Muscle of back (tissue), 11 donors: Measurements from ENCODE around the gene CYTH4. TPM values are rescaled to one million over a fixed set of nuclear protein-coding genes. Genes with fewer than 3 reads are reported as not detected.
A peak's percentile ranks its signal among the peaks of the same experiment; 100 is the strongest.

Experiments
- DNase-seq, 3 donors: peaks; one replicate each; pipeline versions ENCODE4 v3.0.0 to v3.0.0-alpha.2; 2013
- polyA plus RNA-seq, 10 donors: library from polyadenylated mRNA; unstranded; fragments of 120-200 nt; gene quantifications; one replicate each; pipeline ENCODE4 v1.2.1, GENCODE V29; 2013; ENCODE audit not compliant: insufficient read length in 10 of 10

CYTH4 gene
- polyA plus RNA-seq, 10 donors, result 3.6 to 8.4 (median 6.1) TPM

DNA sequence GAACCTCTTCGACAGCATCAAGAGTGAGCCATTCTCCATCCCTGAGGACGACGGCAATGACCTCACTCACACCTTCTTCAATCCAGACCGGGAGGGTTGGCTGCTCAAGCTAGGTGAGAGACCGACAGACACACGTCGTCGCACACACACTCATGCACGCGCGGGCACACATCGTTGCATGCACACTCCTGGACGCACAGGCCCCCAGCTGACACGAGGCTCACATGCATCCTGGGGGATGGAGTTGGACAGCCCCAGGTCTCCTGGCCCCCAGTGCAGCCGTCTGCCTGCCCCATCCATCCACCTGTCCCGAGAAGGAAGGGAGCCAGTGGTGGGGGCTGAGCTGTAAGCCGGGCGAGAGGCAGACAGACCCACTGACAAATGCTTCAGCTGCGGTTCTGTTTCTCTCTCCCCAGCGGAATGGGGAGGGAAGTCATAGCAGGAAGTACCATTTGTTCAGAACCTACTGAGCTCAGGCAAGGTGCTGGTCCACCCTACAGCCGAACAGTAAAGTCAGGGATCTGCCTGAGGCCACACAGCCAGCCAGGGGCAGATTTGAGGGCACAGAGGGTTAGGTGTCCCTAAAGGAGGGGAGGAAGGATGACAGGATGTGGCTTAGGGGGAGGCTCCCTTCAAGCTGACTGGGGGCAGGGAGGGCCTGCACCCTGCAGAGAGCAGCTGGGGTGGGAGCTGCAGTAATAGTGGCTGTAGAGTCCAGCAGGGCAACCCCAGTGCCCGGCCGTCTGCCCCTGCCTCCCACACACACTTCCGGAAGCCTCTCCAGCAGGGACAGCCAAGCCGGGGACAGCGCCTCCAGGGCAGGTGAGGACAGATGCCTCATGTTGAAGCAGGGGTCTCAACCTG, 27.1 kb downstream of the CYTH4 start:
- DNase-seq, result no peak

DNA sequence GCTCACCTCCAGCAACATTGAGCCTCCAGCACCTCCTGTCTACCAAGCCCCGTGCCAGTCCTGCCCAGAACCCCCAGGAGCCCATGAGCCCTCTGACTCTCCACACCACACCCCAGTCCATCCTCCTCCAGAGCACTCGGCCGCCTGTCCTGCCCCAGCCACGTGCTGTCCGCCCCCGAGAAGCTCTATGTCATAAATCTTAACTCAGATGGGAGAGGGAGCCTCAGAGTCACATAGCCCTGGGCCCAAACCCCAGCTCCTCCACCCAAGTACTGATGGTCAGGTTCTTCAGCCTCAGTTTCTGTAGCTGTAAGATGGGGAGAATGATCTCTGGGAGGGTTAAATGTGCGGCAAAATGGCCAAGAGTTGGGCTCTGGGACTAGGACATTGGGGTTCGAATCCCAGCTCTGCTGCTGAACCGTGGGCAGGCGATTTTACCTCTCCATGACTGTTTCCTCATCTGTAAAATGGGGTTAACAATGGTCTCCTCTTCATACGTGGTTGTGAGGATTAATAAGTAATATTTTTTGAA, 27.8 kb downstream of the CYTH4 start:
- DNase-seq, result no peak

DNA sequence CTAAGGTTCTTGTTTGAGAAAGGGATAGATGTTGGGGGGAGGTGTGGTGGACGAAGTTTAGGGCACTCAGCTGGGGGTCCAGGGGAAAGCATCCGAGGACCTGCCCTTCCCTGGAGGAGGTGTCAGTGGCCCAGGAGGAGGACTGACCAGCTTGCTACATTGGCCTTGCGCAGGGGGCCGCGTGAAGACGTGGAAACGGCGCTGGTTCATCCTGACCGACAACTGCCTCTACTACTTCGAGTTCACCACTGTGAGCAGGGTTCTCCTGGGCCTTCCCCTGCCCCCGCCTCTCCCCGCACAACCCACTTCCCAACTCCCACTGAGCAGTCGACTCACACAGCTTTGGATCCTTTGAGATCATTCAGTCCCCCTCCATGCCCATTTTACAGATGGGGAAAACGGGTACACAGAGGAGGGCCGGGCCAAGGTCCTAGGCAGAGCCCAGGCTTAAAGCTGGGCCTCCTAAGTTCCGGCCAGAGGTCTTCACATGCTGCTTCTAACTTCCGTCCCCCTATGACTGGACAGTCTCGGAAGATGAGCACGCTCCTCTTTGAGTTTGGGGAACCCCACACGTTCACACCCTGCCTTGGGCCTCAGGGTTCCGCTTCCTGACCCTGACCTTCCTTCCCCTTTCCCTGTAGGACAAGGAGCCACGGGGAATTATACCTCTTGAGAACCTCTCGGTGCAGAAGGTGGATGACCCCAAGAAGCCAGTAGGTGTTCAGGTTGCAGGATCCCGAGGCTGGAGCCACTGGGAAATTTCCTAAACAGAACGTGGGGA, 28.7 kb downstream of the CYTH4 start:
- no peak for DNase-seq

DNA sequence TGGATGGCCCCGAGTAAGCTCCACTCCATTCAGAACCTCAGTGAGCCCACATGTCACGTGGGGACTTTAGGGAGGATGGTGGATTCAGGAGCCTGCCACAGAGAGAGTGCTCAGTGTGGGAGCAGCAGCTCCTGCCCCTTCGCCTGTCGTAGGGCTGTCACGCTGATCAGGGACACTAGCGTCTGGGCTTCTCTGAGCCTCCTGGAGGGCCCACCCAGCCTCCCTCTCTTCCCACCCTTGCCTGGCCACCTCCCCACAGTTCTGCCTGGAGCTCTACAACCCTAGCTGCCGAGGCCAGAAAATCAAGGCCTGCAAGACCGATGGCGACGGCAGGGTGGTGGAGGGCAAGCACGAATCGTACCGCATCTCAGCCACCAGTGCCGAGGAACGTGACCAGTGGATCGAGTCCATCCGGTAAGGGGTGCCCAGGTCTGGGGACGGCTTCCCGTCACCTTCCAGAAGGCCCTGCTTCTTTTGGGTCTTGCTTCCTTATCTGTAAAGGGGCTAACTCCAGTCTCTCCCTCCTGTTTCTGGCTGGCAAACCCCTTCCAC, 29.5 kb downstream of the CYTH4 start:
- no peak for DNase-seq

DNA sequence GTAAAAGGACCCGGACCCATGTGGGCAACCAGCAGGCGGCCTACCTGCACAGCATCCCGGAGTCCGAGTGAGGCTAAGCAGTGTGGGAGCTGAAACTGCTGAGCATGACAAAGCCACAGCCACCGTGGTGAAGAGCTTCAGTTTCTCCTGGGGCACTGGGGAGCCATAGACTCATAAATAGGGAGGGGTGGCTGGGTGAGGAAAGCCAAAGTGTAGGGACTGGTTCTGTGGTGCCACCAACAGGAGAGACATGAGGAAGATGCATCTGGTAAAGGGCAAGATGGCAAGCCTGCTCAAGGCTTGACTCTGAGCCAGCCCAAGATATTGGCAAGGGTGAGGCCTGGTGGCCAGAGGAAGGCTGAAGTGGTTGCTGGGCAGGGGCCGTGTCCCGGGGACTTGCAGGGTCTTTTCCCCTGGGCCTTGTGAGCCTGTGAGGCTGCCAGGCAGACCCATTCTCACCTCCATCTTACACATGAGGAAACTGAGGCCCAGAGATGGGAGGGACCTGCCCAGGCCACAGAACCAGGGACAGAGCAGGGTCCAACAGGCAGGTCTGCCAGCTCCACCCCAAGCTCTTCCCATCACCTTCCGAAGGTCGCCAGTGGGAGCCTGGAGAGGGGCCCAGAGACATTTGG, 30.4 kb downstream of the CYTH4 start:
- DNase-seq, result no peak

DNA sequence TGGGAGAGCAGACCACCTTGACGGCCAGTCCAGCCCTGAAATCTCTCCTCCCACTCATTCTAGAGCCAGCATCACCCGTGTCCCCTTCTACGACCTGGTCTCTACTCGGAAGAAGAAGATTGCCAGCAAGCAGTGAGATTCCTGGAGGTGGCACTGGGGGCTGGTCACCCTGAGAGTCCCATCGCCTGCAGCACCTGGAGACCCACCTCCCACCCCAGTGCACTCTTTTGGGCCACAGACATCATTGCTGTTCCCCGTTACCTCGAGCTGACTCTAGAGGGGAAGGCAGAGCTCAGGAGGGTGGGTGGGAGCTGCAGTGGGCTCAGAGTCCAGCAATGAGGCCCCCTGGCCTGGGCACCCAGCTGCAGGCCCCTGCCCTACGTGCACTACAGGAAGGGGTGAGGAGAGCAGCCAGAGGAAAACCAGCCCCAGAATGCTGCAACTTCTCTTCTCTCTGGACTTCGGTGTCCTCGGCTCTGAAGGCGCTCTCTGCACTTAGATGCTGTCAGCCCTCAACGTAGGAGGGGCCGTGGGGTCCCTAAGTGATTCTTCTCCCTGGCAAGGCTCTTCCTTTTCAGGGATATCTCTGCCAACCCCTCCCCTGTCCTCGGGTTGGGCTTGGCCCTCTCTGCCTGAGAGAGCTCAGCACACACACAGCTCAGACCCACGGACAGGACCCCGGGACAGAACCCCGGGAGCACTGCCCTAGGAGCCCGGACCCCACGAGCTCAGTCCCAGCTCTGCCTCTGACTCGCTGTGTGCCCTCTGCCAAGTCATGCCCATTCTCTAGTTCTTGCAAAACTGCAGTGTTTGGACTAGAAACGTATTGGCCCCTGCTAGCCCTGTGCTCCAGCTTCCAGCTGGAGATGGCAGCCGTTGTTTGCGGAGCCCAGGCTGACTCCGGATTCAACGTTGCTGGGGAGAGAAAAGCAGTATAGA, 31.3 kb downstream of the CYTH4 start:
- DNase-seq, result peak in 1 of 3 donors; percentile 62

DNA sequence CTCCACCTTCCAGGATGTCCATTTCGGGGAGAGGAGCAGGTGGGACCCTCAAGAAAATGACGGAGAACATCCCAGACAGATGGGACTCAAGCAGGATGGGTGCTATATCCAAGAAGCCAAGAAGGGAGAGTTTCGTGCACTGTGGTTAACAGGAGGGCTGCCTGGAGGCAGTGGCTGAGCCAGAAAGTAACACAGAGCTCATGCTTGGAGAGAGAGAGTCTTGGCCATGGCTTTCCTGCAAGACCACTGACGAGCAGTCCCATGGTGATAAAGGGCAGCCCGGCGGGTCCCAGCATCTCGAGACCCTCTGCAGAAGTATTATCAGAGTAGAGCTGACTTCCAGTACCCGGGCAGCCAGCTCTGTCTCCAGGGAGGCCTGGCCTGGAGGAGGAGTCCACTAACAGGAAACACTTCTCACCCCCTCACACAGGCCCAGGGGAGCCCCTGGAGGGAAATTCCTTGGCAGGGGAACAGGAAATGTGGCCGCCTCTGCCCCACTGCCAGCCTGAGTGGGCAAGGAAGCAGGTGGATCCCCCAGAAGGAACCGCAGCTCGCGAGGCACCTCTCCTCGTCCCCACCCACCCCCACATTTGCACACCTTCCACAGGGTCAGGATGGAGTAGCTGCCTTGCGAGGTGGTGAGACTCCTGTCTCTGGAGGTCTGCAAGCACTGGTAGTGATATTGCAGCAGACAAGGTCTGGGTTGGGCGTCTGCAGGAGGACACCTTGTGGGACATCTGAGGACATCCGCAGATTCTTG, 32.2 kb downstream of the CYTH4 start:
- no peak for DNase-seq

DNA sequence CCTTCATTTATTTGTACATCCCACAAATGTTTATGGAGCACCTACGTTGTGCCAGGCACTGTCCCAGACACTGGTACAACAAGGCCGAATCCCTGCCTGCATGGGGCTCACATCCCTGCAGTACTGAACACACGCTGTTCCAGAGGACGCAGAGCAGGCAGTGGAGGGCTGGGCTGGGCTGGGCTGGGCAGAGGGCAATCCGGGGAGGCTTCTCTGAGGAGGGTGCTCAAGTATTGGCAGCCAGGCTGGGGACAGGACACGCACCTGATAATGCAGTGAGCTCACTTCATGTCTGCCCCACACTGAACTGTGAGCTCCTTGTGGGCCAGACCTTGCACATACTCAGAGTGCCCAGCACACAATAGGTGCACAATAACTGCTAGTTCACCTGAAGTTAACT, 34.1 kb downstream of the CYTH4 start:
- DNase-seq, result no peak

DNA sequence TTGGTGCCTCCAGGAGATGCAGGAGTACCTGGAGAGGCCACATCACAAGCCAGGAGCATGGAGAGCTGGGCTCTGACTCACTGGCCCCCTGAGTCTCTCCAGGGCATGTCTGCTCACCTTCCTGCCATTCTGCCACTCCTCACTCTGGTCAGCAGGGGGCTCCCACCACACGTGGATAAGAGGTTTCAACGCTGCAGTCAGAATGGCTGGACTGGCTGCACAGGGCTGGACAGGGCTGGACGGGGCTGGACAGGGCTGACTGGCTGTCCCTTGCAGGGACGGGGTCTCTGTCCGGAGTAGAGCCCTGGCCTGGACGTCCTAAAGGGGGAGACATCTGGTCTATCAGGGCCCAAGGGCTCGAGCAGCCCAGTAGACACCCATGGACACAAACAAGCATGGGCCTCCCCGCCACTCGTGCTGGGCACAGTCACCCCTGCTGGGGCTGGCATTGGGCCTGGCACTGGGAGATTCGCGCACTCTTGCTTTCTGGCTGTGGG, 34.6 kb downstream of the CYTH4 start:
- DNase-seq, result peak; percentile 79 to 88 (median 79)

DNA sequence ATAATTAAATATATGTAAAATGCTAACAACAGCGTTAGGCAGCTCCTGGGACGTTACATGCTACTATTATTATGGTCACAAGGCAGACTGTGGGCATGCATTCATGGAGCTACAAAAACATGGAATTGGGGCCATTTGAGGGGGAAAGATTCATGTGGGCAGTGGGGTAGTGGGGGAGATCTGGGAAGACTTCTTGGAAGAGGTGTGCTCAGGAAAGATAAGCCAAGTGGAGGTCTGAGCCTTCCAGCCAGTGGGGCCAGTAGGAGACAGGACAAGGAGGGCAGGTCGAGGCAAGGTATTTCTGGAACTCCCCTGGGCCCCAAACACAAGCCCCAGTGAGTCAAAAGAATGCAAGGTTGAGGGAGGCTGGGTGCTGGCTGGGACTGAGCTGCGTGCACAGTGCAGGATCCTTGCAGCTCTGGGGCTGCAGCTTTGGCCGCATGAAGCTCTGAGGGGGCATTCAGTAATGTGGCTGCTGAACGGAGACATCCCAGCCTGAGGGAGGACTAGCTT, 35.4 kb downstream of the CYTH4 start:
- no peak for DNase-seq

DNA sequence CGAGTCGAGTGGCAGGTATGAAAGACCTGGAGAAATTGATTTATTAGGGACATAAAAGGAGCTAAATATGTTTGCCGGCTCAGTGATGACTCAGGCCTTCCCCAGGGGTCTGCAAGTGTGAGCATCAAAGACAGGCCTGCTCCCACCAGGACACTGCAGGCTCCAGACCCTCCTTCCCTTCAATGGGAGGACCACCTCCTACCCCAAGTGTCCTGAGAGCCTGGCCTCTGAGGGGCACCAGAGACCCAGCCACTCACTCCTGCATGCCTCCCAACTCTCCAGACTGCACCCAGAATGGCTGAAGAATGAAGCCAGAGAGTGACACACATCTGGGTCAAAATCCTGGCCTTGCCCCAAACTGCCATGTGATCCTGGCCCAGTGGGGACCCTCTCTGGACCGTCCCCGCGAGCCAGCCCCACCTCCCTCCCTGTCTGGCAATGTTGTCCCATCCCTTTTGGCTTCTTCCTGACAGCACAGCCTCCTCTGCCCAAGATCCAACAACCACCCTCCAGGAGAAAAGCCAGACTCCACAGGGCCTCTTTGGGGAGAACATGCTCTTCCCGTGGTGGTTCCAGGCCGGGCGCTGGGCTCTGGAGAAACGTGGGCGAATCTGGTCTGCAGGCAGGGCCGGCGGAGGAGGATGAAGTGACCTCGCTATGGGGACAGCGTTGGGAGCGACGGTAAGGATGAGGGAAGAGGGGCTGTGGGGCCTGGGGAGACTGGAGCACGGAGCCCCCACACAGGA, 36.2 kb downstream of the CYTH4 start:
- DNase-seq, result no peak

DNA sequence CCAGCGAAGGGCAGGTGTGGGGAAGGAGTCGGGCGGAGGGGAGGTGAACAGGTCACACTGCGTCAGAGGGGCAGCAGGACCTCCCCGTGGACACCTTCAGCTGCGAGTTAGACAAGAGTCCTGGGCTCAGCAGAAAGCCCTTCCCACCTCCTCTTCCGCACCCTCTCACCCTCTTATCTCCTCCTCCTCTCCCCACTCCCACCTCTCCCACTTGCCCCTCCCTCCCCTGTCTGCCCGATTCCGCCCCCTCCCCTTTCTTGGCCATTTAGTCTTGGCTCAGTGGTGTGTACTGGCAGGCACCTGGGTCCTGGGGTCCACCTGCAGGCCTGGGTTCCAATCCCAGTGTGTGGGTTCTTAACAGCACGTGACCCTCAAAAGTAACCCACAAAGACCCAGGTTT, 37.2 kb downstream of the CYTH4 start:
- DNase-seq, result no peak

DNA sequence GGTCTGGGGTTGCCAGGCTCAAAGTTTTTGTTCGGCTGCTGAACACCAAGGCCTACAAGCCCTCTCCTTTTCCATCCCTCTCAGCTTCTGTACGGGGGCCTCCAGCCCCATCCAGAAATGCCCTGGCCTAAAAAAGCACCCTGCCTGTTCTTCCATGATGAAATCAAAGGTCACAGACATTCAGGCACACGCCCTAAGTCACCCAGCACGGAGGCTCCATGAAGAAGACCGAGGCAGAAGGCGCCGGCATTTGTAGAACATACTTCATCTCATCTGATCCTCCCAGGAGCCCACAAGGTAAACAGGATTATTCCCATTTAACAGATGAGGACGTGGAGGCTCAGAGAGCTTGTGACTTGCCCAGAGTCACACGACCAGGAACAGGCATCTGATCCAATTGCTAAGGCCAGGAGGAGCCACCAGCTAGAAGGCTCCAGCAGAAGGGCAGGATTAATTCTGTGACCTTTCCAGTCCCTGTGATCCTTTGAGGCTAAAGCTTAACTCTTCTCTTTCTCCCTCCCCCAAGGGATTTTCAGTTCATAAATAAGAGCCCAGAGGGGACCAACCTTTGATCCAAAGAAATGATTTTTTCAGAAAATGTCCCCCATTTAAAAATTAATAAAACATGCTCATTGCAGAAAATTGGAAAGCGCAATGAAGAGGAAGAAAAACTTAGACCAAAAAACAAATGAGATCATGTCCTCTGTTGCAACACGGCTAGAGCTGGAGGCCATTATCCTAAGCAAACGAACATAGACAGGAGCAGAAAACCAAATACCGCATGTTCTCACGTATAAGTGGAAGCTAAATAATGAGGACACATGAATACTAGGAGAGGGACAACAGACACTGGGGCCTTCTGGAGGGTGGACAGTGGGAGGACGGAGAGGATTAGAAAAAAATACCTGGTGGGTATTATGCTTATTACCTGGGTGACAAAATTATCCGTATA, 38.7 kb downstream of the CYTH4 start:
- no peak for DNase-seq

DNA sequence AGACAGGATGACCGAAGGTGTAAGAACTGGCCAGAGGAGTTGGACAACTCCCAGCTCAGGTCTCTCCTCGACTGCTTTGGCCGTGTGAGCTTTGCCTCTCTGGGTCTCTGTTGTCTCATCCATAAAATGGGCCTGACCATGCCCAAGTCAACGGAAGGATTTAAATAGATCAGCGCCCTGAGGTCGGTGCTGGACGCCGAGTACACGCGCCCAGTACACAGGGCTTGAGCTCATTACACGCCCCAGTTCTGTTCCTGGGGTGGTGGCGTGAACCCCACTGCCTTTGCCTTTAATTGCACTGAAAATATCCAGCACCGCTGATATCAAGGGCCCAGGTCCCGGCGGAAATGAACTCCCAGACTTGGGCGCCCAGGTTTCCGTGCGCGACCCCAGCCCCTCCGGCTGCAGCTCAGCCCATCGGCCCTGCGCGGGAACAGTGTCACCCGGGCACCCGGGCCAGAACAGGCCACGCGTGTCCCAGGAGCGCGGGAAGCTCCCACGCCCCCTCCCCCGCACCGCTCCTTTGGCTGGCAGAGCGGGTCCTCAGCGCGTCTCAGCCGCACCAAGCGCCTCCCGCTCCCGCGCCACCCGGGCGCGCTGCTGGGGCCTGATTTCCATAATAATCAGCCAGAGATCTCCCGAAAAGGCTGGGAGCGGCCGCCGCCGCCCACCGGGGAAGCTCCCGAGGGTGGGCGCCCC, 42.2 kb downstream of the CYTH4 start:
- no peak for DNase-seq

DNA sequence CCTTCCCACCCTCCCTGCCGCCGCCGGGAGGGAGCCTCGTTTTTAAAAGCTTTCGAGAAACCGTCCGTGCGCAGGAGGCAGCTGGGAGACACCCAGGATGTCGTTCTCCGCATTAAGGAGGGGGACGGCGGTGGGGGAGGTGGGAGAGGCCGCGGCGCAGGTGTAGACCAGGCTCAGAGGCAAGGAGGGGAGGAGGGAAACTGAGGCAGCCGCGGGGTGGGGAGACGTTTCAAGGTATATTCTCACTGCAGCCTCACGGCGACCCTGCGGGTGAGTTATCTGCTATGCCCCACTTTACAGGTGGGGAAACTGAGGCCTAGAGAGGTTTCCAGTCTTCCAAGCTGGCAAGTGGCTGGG, 42.7 kb downstream of the CYTH4 start:
- DNase-seq, result no peak

DNA sequence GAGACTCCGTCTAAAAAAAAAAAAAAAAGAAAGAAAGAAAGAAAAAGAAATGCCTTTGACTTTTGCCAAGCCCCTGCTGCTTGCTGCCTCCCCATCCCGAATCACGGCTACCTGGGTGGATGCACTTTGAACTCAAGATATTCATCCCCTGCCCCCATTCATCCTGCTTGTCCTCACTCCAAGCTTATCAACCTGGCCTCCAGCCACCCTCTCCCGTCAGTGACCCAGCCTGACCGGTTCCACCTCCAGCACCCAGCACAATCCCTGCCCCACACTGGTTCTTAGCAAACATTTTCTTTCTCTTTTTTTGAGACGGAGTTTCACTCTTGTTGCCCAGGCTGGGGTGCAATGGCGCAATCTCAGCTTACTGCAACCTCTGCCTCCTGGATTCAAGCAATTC, 44.4 kb downstream of the CYTH4 start:
- no peak for DNase-seq

DNA sequence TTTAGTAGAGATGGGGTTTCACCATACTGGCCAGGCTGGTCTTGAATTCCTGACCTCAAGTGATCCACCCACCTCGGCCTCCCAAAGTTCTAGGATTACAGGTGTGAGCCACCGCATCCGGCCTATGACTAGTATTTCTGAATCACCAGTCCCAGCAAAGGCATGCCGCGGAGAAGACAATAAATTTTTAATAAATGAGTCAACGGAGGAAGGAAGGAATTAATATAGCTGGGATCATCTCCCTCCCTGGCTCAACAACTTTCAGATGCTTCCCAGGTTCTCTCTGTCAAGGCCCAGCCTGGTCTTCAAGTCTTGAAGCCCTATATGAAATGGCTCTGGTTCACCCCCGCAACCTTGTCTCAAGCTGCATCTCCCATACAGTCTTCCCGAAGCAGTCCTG, 45.7 kb downstream of the CYTH4 start:
- DNase-seq, result peak in 1 of 3 donors; percentile 69
